Panc1 (cell line): ENCODE data around the gene FAM151A. TPM values are rescaled to one million over a fixed set of nuclear protein-coding genes. Genes with fewer than 3 reads are reported as not detected.

Source experiments
- ATAC-seq: fragments of 200-7000 bp; cut with Tn5 transposase; 2 replicates; pipeline ENCODE4 v1.9.1; 2020; ENCODE audit warnings: mild to moderate bottlenecking, moderate library complexity
- BruUV-seq: library from RNA; stranded (reverse); fragments of 400-500 nt; replicated peaks from 2 replicates; lab custom pipeline; 2021; lab: Mats Ljungman, UMichigan
- CTCF ChIA-PET: fragments of 300-600 bp; sonication (Branson Sonifier 250); formaldehyde crosslinking; loops from one replicate; lab custom pipeline; 2022; ENCODE audit warnings: antibody characterized with exemption; lab: Charles Lee
- POLR2A ChIA-PET: fragments of 300-600 bp; sonication (Branson Sonifier 250); formaldehyde crosslinking; loops from one replicate; lab custom pipeline; 2022; ENCODE audit warnings: antibody characterized with exemption; lab: Charles Lee
- DNase-seq: peaks from one replicate; pipeline ENCODE4 v3.0.0-alpha.2; 2010; ENCODE audit warnings: low read depth, low spot score
- H3K27ac ChIP-seq: 2 replicates; pipeline ENCODE4 v1.5.1; 2011; ENCODE audit warnings: mild to moderate bottlenecking, low read length, inconsistent platforms
- H3K27me3 ChIP-seq: fragments of 200-500 bp; sonication (Bioruptor generic); 2 replicates; pipeline ENCODE4 v1.6.0; 2014; ENCODE audit warnings: low read length, inconsistent platforms; ENCODE audit not compliant: control insufficient read depth, insufficient read depth
- H3K36me3 ChIP-seq: fragments of 200-500 bp; sonication (Bioruptor generic); 2 replicates; pipeline ENCODE4 v1.5.1; 2014; ENCODE audit warnings: inconsistent platforms, mild to moderate bottlenecking, low read length, moderate library complexity; ENCODE audit not compliant: control insufficient read depth, insufficient read depth
- H3K4me1 ChIP-seq: 2 replicates; pipeline ENCODE4 v1.5.1; 2011; ENCODE audit warnings: inconsistent platforms, mild to moderate bottlenecking, low read length, moderate library complexity; ENCODE audit not compliant: control insufficient read depth, insufficient read depth
- H3K4me3 ChIP-seq, 2 experiments: 2 replicates each; pipeline ENCODE4 v1.5.1; 2011 to 2012; ENCODE audit warnings: low read depth in 2 of 2, low read length in 2 of 2, mild to moderate bottlenecking in 2 of 2, inconsistent platforms in 1 of 2, moderate library complexity in 1 of 2
- H3K9me3 ChIP-seq: fragments of 200-500 bp; sonication (Bioruptor generic); 2 replicates; pipeline ENCODE4 v1.5.1; 2014; ENCODE audit warnings: low read depth, mild to moderate bottlenecking, inconsistent platforms, low read length, moderate library complexity; ENCODE audit not compliant: control insufficient read depth, insufficient read depth
- POLR2AphosphoS5 ChIP-seq: IDR thresholded peaks from 2 replicates; pipeline ENCODE4 v1.6.1; 2012; ENCODE audit warnings: mild to moderate bottlenecking, low read depth, low read length, moderate library complexity
- SIN3A ChIP-seq: IDR thresholded peaks from 2 replicates; pipeline ENCODE4 v1.6.1; 2012; ENCODE audit warnings: low read depth, mild to moderate bottlenecking, low read length, moderate library complexity, borderline replicate concordance; ENCODE audit not compliant: insufficient read depth
- TCF7L2 ChIP-seq: IDR thresholded peaks from 2 replicates; pipeline ENCODE4 v1.6.1; 2011; ENCODE audit warnings: mild to moderate bottlenecking, low read depth, low read length, inconsistent platforms
- in situ Hi-C: cut with HindIII; loops from 2 replicates; pipeline ENCODE4 v1.10.0; 2016; ENCODE audit warnings: low sequenced_read_pairs, low pct_unique_long_range_greater_than_20kb
- intact Hi-C: fragments of 100-400 bp; cut with micrococcal nuclease; formaldehyde crosslinking; loops from one replicate; pipeline ENCODE4 v1.10.0; 2022; ENCODE audit not compliant: unreplicated experiment
- total RNA-seq: library from RNA; stranded (reverse); gene quantifications from one replicate; pipeline ENCODE4 v1.2.1, GENCODE V29; 2021; ENCODE audit not compliant: unreplicated experiment
- TF ChIP-seq, protein P1 (sequence below), 2 experiments: IDR thresholded peaks; 2 replicates each; pipeline ENCODE4 v1.6.1; 2011 to 2012; ENCODE audit warnings: low read depth in 2 of 2, control low read depth in 1 of 2, low read length in 1 of 2, mild to moderate bottlenecking in 1 of 2, moderate library complexity in 1 of 2; ENCODE audit not compliant: insufficient read depth in 1 of 2
- TF ChIP-seq, protein P2 (sequence below): fragments of 450-650 bp; IDR thresholded peaks from 2 replicates; pipeline ENCODE4 v1.5.1; 2017; ENCODE audit warnings: mild to moderate bottlenecking

FAM151A gene
- total RNA-seq, 1 experiment from 2014 or later = not detected

DNA sequence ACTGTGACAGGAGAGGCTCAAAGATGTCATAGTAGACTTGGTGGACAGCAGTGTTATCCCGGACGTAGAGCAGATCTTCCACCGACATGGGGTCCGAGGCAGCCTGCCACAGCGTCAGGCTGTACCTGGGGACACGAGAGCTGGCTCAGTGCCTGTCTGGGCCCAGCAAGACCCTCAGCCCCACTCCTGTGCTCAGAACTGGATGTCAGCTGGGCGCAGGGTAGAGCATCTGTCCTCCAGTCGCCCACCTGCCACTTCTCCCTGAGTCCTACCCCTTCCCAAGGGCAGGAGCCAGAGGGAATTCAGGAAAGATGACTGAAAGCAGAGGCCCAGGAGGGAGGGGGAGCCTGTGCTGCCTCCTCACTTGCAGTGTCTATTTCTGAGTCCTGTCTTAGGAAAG lies 11.7 kb downstream of the FAM151A start:
- Histone ChIP-seq H3K36me3 (no peaks in the 10 kb centered on the region), H3K27ac (no peak overlapping the region), H3K27me3 (no peaks in the 10 kb centered on the region), H3K9me3 (no peaks in the 10 kb centered on the region), H3K4me3 (no peak overlapping the region), H3K4me1 (peaks cover 4% of the 10 kb centered on the region; the same call in 1 of the 2 replicates)
- no TSS peak for BruUV-seq
- TF ChIP-seq POLR2AphosphoS5 = no peak
- no peak for TF ChIP-seq SIN3A
- no peak for TF ChIP-seq TCF7L2
- TF ChIP-seq, protein P1, sequence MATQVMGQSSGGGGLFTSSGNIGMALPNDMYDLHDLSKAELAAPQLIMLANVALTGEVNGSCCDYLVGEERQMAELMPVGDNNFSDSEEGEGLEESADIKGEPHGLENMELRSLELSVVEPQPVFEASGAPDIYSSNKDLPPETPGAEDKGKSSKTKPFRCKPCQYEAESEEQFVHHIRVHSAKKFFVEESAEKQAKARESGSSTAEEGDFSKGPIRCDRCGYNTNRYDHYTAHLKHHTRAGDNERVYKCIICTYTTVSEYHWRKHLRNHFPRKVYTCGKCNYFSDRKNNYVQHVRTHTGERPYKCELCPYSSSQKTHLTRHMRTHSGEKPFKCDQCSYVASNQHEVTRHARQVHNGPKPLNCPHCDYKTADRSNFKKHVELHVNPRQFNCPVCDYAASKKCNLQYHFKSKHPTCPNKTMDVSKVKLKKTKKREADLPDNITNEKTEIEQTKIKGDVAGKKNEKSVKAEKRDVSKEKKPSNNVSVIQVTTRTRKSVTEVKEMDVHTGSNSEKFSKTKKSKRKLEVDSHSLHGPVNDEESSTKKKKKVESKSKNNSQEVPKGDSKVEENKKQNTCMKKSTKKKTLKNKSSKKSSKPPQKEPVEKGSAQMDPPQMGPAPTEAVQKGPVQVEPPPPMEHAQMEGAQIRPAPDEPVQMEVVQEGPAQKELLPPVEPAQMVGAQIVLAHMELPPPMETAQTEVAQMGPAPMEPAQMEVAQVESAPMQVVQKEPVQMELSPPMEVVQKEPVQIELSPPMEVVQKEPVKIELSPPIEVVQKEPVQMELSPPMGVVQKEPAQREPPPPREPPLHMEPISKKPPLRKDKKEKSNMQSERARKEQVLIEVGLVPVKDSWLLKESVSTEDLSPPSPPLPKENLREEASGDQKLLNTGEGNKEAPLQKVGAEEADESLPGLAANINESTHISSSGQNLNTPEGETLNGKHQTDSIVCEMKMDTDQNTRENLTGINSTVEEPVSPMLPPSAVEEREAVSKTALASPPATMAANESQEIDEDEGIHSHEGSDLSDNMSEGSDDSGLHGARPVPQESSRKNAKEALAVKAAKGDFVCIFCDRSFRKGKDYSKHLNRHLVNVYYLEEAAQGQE (IDR thresholded peaks at IDR 0.05; ENCODE audit: insufficient read depth in 1 of 2, low read depth in 2 of 2, low read length in 1 of 2) = no peak
- CTCF ChIA-PET = no interaction called here
- in situ Hi-C loops = no loop called here
- intact Hi-C loops = no loop called here
- ATAC-seq (no peak), DNase-seq (no peak)
- POLR2A ChIA-PET = no interaction called here

DNA sequence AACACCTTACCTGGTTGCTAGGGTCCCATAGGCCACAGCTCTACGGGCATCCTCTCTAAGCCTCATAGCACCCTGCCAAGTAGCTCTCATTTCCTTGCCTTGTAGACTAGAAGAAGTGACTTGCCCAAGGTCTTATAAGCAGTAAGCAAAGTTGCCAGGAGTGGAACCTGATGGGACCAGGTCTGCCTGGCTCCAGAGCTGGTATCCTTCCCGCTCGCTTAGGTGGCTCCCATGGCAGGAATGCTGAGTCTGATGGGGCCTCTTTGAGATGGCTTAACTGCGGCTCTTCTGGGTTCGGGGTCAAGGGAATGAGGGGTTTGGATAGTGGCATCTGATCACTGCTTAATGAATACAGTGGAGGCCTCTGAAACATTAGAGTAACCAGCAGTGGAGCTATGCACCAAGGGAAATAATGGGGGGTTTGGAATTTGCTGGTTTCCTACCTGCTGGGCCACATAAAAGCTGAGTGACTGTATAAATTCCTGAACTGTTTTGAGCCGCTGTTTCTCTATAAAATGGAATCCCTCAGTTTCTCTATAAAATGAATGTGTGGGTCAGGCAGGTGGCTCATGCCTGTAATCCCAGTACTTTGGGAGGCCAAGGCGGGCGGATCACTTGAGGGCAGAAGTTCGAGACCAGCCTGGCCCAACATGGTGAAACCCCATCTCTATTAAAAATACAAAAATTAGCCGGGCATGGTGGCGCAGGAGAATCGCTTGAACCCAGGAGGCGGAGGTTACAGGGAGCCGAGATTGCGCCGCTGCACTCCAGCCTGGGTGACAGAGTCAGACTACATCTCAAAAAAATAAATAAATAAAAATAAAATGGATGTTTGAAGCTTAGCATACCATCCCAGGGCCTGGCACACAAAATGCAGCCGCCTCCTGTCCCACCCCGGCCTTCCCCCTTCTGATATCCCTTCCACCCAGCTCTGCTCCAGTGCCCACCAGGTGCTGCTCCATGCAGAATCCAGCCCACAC lies 12.4 kb downstream of the FAM151A start:
- H3K4me3 ChIP-seq = no peak overlapping the region
- H3K36me3 ChIP-seq = no peaks in the 10 kb centered on the region
- TF ChIP-seq POLR2AphosphoS5 (no peak), TCF7L2 (no peak), SIN3A (no peak)
- TF ChIP-seq, protein P1 (IDR thresholded peaks at IDR 0.05; ENCODE audit: insufficient read depth in 1 of 2, low read depth in 2 of 2, low read length in 1 of 2) = no peak
- TF ChIP-seq, protein P2, sequence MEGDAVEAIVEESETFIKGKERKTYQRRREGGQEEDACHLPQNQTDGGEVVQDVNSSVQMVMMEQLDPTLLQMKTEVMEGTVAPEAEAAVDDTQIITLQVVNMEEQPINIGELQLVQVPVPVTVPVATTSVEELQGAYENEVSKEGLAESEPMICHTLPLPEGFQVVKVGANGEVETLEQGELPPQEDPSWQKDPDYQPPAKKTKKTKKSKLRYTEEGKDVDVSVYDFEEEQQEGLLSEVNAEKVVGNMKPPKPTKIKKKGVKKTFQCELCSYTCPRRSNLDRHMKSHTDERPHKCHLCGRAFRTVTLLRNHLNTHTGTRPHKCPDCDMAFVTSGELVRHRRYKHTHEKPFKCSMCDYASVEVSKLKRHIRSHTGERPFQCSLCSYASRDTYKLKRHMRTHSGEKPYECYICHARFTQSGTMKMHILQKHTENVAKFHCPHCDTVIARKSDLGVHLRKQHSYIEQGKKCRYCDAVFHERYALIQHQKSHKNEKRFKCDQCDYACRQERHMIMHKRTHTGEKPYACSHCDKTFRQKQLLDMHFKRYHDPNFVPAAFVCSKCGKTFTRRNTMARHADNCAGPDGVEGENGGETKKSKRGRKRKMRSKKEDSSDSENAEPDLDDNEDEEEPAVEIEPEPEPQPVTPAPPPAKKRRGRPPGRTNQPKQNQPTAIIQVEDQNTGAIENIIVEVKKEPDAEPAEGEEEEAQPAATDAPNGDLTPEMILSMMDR = no peak
- no peak overlapping the region for H3K27ac ChIP-seq
- H3K9me3 ChIP-seq = no peaks in the 10 kb centered on the region
- ATAC-seq (no peak), DNase-seq (no peak)
- intact Hi-C loops = no loop called here
- no TSS peak for BruUV-seq
- ChIA-PET POLR2A (no interaction called here), CTCF (no interaction called here)
- peaks cover 4% of the 10 kb centered on the region; the same call in 1 of the 2 replicates for H3K4me1 ChIP-seq
- H3K27me3 ChIP-seq = no peaks in the 10 kb centered on the region
- in situ Hi-C loops = no loop called here
